Measurements from ENCODE around the gene NR5A1. TPM values are rescaled to one million over a fixed set of nuclear protein-coding genes. Genes with fewer than 3 reads are reported as not detected.

NR5A1 gene
- total and polyA plus RNA-seq, 9 donors, result not detected

GRCh38 chr9:124535846-124536245, 28.6 kb upstream of the NR5A1 start:
- H3K4me3 ChIP-seq (ENCODE audit: low read length), result no peak overlapping the region
- H3K36me3 ChIP-seq (ENCODE audit: control insufficient read depth, insufficient read depth, low read length), result no peaks in the 10 kb centered on the region
- H3K9me3 ChIP-seq (replicated peaks; ENCODE audit: control insufficient read depth, low read depth, low read length), result no peaks in the 10 kb centered on the region
- H3K27ac ChIP-seq (ENCODE audit: low read length), result no peak overlapping the region
- DNase-seq, result no peak
- H3K4me1 ChIP-seq (ENCODE audit: control insufficient read depth, insufficient read depth, low read length), result no peaks in the 10 kb centered on the region
- H3K27me3 ChIP-seq (ENCODE audit: control insufficient read depth, insufficient read depth, low read length), result no peaks in the 10 kb centered on the region
- whole genome bisulfite sequencing (ENCODE audit: insufficient coverage), result 76% methylated on average over 10 of the region's 10 CpGs

DNA sequence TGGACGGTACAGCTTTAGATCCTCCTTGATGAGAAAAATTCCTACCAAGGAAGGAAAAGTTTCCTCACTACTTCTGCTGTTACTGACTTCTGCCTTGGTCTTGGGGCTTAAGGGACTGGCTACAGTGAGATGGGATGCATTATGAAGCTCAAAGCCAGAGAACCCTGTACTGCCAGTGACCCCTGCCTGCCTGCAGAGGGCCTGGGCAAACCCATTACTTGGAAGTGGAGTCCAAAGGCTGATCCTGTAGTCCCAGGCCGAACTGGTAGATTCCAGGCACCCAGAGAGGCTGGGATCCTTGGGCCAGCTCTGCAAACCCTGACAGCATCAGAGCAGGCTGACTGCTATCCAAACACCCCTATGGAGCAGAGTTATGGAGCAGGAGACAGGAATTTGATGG, 25.7 kb upstream of the NR5A1 start:
- Histone ChIP-seq H3K36me3 (ENCODE audit: control insufficient read depth, insufficient read depth, low read length) (no peaks in the 10 kb centered on the region), H3K9me3 (replicated peaks; ENCODE audit: control insufficient read depth, low read depth, low read length) (no peaks in the 10 kb centered on the region), H3K27me3 (ENCODE audit: control insufficient read depth, insufficient read depth, low read length) (no peaks in the 10 kb centered on the region), H3K4me1 (ENCODE audit: control insufficient read depth, insufficient read depth, low read length) (no peaks in the 10 kb centered on the region), H3K4me3 (ENCODE audit: low read length) (no peak overlapping the region), H3K27ac (ENCODE audit: low read length) (no peak overlapping the region)
- DNase-seq, result no peak
- 80% methylated on average over 1 of the region's 2 CpGs for WGBS (ENCODE audit: insufficient coverage)

GRCh38 chr9:124531115-124531514, 23.9 kb upstream of the NR5A1 start:
- H3K4me3 ChIP-seq (ENCODE audit: low read length), result no peak overlapping the region
- no CpG with 5 or more reads among the region's 2 CpGs for WGBS (ENCODE audit: insufficient coverage)
- DNase-seq, result no peak

GRCh38 chr9:124530246-124530645, 23.0 kb upstream of the NR5A1 start:
- Histone ChIP-seq H3K9me3 (replicated peaks; ENCODE audit: control insufficient read depth, low read depth, low read length) (no peaks in the 10 kb centered on the region), H3K27me3 (ENCODE audit: control insufficient read depth, insufficient read depth, low read length) (no peaks in the 10 kb centered on the region), H3K4me3 (ENCODE audit: low read length) (no peak overlapping the region), H3K36me3 (ENCODE audit: control insufficient read depth, insufficient read depth, low read length) (no peaks in the 10 kb centered on the region), H3K4me1 (ENCODE audit: control insufficient read depth, insufficient read depth, low read length) (no peaks in the 10 kb centered on the region), H3K27ac (ENCODE audit: low read length) (no peak overlapping the region)
- DNase-seq, result no peak
- 74% methylated on average over 4 of the region's 4 CpGs for WGBS (ENCODE audit: insufficient coverage)

More at GRCh38 chr9:124531115-124531514, 23.9 kb upstream of the NR5A1 start:
- Histone ChIP-seq H3K36me3 (ENCODE audit: control insufficient read depth, insufficient read depth, low read length) (no peaks in the 10 kb centered on the region), H3K9me3 (replicated peaks; ENCODE audit: control insufficient read depth, low read depth, low read length) (no peaks in the 10 kb centered on the region), H3K4me1 (ENCODE audit: control insufficient read depth, insufficient read depth, low read length) (no peaks in the 10 kb centered on the region), H3K27ac (ENCODE audit: low read length) (no peak overlapping the region), H3K27me3 (ENCODE audit: control insufficient read depth, insufficient read depth, low read length) (no peaks in the 10 kb centered on the region)

DNA sequence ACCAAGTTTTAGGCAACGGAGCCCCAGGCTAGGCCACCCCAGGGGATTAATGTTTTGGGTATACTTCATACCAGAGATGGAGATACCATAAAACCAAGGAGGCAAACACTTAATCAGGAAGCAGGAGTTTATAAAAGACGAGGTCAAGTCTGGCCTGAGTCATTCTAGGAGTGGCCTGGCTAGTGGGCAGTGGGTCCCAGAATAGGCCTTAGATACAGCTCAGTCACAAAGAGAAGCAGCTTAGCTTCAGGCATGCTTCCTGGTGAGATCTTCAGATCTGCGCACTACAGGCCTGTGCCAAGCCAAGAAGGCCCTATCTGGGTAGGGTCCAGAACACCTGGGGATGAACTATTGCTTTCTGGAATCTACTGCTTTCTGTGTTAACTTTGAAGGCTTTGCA, 20.6 kb upstream of the NR5A1 start:
- Histone ChIP-seq H3K27me3 (ENCODE audit: control insufficient read depth, insufficient read depth, low read length) (no peaks in the 10 kb centered on the region), H3K4me1 (ENCODE audit: control insufficient read depth, insufficient read depth, low read length) (no peaks in the 10 kb centered on the region), H3K27ac (ENCODE audit: low read length) (no peak overlapping the region), H3K9me3 (replicated peaks; ENCODE audit: control insufficient read depth, low read depth, low read length) (no peaks in the 10 kb centered on the region), H3K4me3 (ENCODE audit: low read length) (no peak overlapping the region), H3K36me3 (ENCODE audit: control insufficient read depth, insufficient read depth, low read length) (no peaks in the 10 kb centered on the region)
- DNase-seq, result no peak
- WGBS (ENCODE audit: insufficient coverage), result 63% methylated on average over 2 of the region's 3 CpGs

- no peaks in the 10 kb centered on the region for H3K36me3 ChIP-seq (ENCODE audit: control insufficient read depth, insufficient read depth, low read length)
- no peaks in the 10 kb centered on the region for H3K9me3 ChIP-seq (replicated peaks; ENCODE audit: control insufficient read depth, low read depth, low read length)
- no peaks in the 10 kb centered on the region for H3K4me1 ChIP-seq (ENCODE audit: control insufficient read depth, insufficient read depth, low read length)
- no CpG with 5 or more reads among the region's 2 CpGs for WGBS (ENCODE audit: insufficient coverage)
- H3K4me3 ChIP-seq (ENCODE audit: low read length), result no peak overlapping the region
- H3K27ac ChIP-seq (ENCODE audit: low read length), result no peak overlapping the region
- H3K27me3 ChIP-seq (ENCODE audit: control insufficient read depth, insufficient read depth, low read length), result no peaks in the 10 kb centered on the region
- DNase-seq, result no peak
These were observed 19.0 kb upstream of the NR5A1 start for GRCh38 chr9:124526174-124526573.

DNA sequence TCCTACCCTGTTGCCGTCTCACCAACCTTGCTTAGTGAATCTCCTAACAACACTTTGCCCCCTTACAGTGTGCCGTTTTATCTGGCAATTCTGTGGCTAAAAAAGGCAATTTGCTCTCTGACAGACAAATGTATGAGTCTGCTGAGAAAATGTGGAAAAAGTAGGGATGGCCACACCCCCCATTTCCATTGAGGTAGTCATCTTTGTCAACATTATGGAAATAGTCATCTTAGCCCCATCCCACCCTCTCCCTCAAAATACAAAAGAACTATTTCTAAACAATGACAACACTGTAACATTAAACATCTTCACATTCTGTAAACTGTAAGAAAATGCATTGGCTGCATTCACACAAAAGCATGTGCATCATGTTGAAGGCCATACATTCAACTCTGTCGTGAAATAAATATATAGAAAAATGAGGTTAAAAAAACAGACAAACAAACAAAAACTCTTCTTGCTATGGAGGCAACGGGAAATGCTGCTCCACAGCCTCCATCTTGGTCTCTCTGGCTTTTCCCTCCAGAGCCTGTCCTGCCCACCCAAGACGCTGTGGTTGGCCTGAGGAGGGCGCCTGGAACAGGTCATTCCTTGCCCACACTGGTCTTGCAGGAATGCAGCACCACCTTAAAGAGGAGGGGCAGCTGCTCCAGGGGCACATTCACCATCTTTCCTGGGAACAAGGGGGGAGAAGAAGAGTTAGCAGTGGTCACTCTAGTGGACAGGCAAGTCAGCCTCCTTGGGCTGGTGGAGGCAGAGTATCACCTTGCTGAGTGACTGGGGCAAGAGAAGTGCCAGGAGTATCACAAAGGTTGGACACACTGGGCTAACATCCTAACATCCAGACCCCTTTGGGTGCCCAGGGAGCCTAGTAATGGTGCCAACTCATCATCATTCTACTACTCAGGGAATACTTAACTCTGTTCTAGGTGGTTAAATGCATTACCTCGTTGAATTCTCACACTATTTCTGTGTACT, 15.2 kb upstream of the NR5A1 start:
- H3K27ac ChIP-seq (ENCODE audit: low read length), result no peak overlapping the region
- H3K36me3 ChIP-seq (ENCODE audit: control insufficient read depth, insufficient read depth, low read length), result no peaks in the 10 kb centered on the region
- DNase-seq, result no peak
- H3K27me3 ChIP-seq (ENCODE audit: control insufficient read depth, insufficient read depth, low read length), result no peaks in the 10 kb centered on the region
- H3K4me1 ChIP-seq (ENCODE audit: control insufficient read depth, insufficient read depth, low read length), result no peaks in the 10 kb centered on the region
- no peaks in the 10 kb centered on the region for H3K9me3 ChIP-seq (replicated peaks; ENCODE audit: control insufficient read depth, low read depth, low read length)
- 58% methylated on average over 4 of the region's 7 CpGs for WGBS (ENCODE audit: insufficient coverage)
- H3K4me3 ChIP-seq (ENCODE audit: low read length), result no peak overlapping the region

DNA sequence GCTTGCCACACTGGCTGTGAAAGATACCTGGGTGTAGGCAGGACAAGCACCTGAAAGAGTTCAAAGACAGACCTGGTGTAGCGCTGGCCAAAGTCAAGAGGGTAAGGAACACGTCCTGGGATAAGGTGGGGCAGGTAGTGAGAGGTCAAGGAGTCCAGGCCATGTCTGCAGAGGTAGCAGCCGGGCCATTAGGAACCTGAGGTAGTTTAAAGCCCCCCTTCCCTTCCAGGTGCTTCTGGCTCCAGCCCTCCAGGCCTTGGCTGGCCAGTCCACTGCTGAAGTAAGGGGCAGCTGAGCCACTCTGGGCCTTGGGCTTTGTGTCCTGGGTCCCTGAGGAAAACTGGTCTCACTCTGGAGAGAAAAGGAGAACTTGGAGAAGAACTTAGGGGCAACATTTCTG, 13.9 kb upstream of the NR5A1 start:
- Histone ChIP-seq H3K36me3 (ENCODE audit: control insufficient read depth, insufficient read depth, low read length) (no peaks in the 10 kb centered on the region), H3K9me3 (replicated peaks; ENCODE audit: control insufficient read depth, low read depth, low read length) (no peaks in the 10 kb centered on the region), H3K4me1 (ENCODE audit: control insufficient read depth, insufficient read depth, low read length) (no peaks in the 10 kb centered on the region), H3K4me3 (ENCODE audit: low read length) (no peak overlapping the region), H3K27ac (ENCODE audit: low read length) (no peak overlapping the region), H3K27me3 (ENCODE audit: control insufficient read depth, insufficient read depth, low read length) (no peaks in the 10 kb centered on the region)
- WGBS (ENCODE audit: insufficient coverage), result 100% methylated on average over 1 of the region's 3 CpGs
- no peak for DNase-seq

- Histone ChIP-seq H3K4me1 (ENCODE audit: control insufficient read depth, insufficient read depth, low read length) (no peaks in the 10 kb centered on the region), H3K27me3 (ENCODE audit: control insufficient read depth, insufficient read depth, low read length) (no peaks in the 10 kb centered on the region), H3K9me3 (replicated peaks; ENCODE audit: control insufficient read depth, low read depth, low read length) (no peaks in the 10 kb centered on the region), H3K27ac (ENCODE audit: low read length) (no peak overlapping the region), H3K4me3 (ENCODE audit: low read length) (no peak overlapping the region), H3K36me3 (ENCODE audit: control insufficient read depth, insufficient read depth, low read length) (no peaks in the 10 kb centered on the region)
- no peak for DNase-seq
- whole genome bisulfite sequencing (ENCODE audit: insufficient coverage), result 87% methylated on average over 5 of the region's 7 CpGs
These were observed 13.0 kb upstream of the NR5A1 start for GRCh38 chr9:124520206-124520596.

- Histone ChIP-seq H3K27me3 (ENCODE audit: control insufficient read depth, insufficient read depth, low read length) (peaks cover 2% of the 10 kb centered on the region), H3K27ac (ENCODE audit: low read length) (no peak overlapping the region), H3K9me3 (replicated peaks; ENCODE audit: control insufficient read depth, low read depth, low read length) (no peaks in the 10 kb centered on the region), H3K4me3 (ENCODE audit: low read length) (no peak overlapping the region), H3K4me1 (ENCODE audit: control insufficient read depth, insufficient read depth, low read length) (peaks cover 8% of the 10 kb centered on the region), H3K36me3 (ENCODE audit: control insufficient read depth, insufficient read depth, low read length) (no peaks in the 10 kb centered on the region)
- WGBS (ENCODE audit: insufficient coverage), result 88% methylated on average over 6 of the region's 7 CpGs
- DNase-seq, result no peak
These were observed 10.9 kb upstream of the NR5A1 start for GRCh38 chr9:124518116-124518515.

All from muscle of leg (tissue), 11 donors.